HepG2 (cell line): ENCODE results near the gene RAB34. TPM values are rescaled to one million over a fixed set of nuclear protein-coding genes. Genes with fewer than 3 reads are reported as not detected.
A peak's percentile ranks its signal among the peaks of the same experiment; 100 is the strongest.

ENCODE experiments used
- BCLAF1 ChIP-seq: fragments of 450-650 bp; IDR thresholded peaks from 2 replicates; pipeline ENCODE4 v1.6.1; 2017; ENCODE audit warnings: mild to moderate bottlenecking
- CAMTA2 ChIP-seq: sonication (generic); formaldehyde crosslinking; IDR thresholded peaks from 2 replicates; pipeline ENCODE4 v1.4.0; 2020; ENCODE audit warnings: mild to moderate bottlenecking, missing genetic modification reagents, borderline replicate concordance
- ESRRA ChIP-seq: sonication (generic); formaldehyde crosslinking; IDR thresholded peaks from 2 replicates; pipeline ENCODE4 v1.5.1; 2020; ENCODE audit warnings: mild to moderate bottlenecking, low read depth, missing genetic modification reagents
- MAZ ChIP-seq, 2 experiments: sonication (generic) in 1 of 2; formaldehyde crosslinking in 1 of 2; IDR thresholded peaks; 2 replicates each; pipeline versions ENCODE4 v1.5.0 to v1.6.1; 2012 to 2020; ENCODE audit warnings: low read depth in 2 of 2, mild to moderate bottlenecking in 2 of 2, borderline replicate concordance in 1 of 2, improper control_type of control experiment in 1 of 2, low read length in 1 of 2, missing genetic modification reagents in 1 of 2, moderate library complexity in 1 of 2
- MBD4 ChIP-seq: IDR thresholded peaks from 2 replicates; pipeline ENCODE4 v1.6.1; 2012; ENCODE audit warnings: low read length, inconsistent platforms, borderline replicate concordance
- MTF1 ChIP-seq: sonication (generic); formaldehyde crosslinking; IDR thresholded peaks from 2 replicates; pipeline ENCODE4 v1.5.0; 2020; ENCODE audit warnings: missing genetic modification reagents
- MXI1 ChIP-seq: IDR thresholded peaks from 3 replicates; pipeline ENCODE4 v1.6.1; 2012; ENCODE audit warnings: low read depth, low read length, inconsistent platforms, borderline replicate concordance
- MYC ChIP-seq: sonication (generic); formaldehyde crosslinking; IDR thresholded peaks from 2 replicates; pipeline ENCODE4 v1.9.0; 2021; ENCODE audit warnings: missing genetic modification reagents, borderline replicate concordance
- SMAD9 ChIP-seq: sonication (generic); formaldehyde crosslinking; IDR thresholded peaks from 2 replicates; pipeline ENCODE4 v1.5.1; 2020; ENCODE audit warnings: mild to moderate bottlenecking, missing genetic modification reagents
- SUZ12 ChIP-seq: fragments of 150-350 bp; IDR thresholded peaks from 2 replicates; pipeline ENCODE4 v1.6.1; 2014; ENCODE audit warnings: low read depth, low read length
- ZNF318 ChIP-seq: sonication (generic); formaldehyde crosslinking; IDR thresholded peaks from 2 replicates; pipeline ENCODE4 v1.4.0; 2020; ENCODE audit warnings: mild to moderate bottlenecking, missing genetic modification reagents
- ZNF432 ChIP-seq: sonication (generic); formaldehyde crosslinking; IDR thresholded peaks from 2 replicates; pipeline ENCODE4 v1.5.0; 2020; ENCODE audit warnings: missing genetic modification reagents, mild to moderate bottlenecking, borderline replicate concordance
- ZNF468 ChIP-seq: sonication (generic); formaldehyde crosslinking; IDR thresholded peaks from 2 replicates; pipeline ENCODE4 v1.8.0; 2022; ENCODE audit warnings: mild to moderate bottlenecking, moderate library complexity, missing genetic modification reagents
- ZNF691 ChIP-seq: sonication (generic); formaldehyde crosslinking; IDR thresholded peaks from 2 replicates; pipeline ENCODE4 v1.4.0; 2020; ENCODE audit warnings: missing genetic modification reagents, low read depth, mild to moderate bottlenecking, borderline replicate concordance
- polyA plus RNA-seq, 8 experiments: library from polyadenylated mRNA; depleted of rRNA in 3 of 8; stranded (reverse) in 7 of 8; unstranded in 1 of 8; fragments of >200 nt; fragmentation: Illumina TruSeq in 4 of 8; extraction: Trizol in 4 of 8; gene quantifications; 2 replicates each; pipeline versions ENCODE4 v1.2.1 to v1.2.3, GENCODE V29; 2011 to 2016; ENCODE audit warnings: low read depth in 4 of 8, missing spikeins in 1 of 8, mixed read lengths in 1 of 8; ENCODE audit not compliant: insufficient read depth in 1 of 8
- total RNA-seq, 5 experiments: library from RNA; depleted of rRNA; stranded (reverse); fragments of >200 nt; fragmentation: Illumina TruSeq; extraction: Trizol; gene quantifications; 2 replicates each; pipeline ENCODE4 v1.2.3, GENCODE V29; 2016; ENCODE audit warnings: low read depth in 1 of 5
- TF ChIP-seq, protein P1 (sequence below): sonication (generic); formaldehyde crosslinking; IDR thresholded peaks from 2 replicates; pipeline ENCODE4 v1.8.1; 2022; ENCODE audit warnings: mild to moderate bottlenecking, missing genetic modification reagents

The RAB34 gene
- total and polyA plus RNA-seq, 2 of the 13 experiments (the other 11 are each of a cell fraction or from before 2014, with no cell fraction given): 0.49 TPM; not detected in 1

GRCh38 chr17:28725166-28725659 is 7.5 kb upstream of the RAB34 start (continued):
- TF ChIP-seq ESRRA (CRISPR knock-in tag): 0 out of 2 replicates have a peak, but pooled peaks have one; percentile 4
- no peak for TF ChIP-seq MAZ (IDR thresholded peaks at IDR 0.05; ENCODE audit: borderline replicate concordance, low read depth, low read length)
- TF ChIP-seq MAZ (CRISPR knock-in tag; IDR thresholded peaks at IDR 0.05; ENCODE audit: low read depth): no peak
- no peak; the same call in 1 of the 2 replicates for TF ChIP-seq MBD4
- 0 out of 2 replicates have a peak, but pooled peaks have one; percentile 8 for TF ChIP-seq ZNF691 (CRISPR knock-in tag)
- TF ChIP-seq MXI1: no peak
- TF ChIP-seq, protein P1, sequence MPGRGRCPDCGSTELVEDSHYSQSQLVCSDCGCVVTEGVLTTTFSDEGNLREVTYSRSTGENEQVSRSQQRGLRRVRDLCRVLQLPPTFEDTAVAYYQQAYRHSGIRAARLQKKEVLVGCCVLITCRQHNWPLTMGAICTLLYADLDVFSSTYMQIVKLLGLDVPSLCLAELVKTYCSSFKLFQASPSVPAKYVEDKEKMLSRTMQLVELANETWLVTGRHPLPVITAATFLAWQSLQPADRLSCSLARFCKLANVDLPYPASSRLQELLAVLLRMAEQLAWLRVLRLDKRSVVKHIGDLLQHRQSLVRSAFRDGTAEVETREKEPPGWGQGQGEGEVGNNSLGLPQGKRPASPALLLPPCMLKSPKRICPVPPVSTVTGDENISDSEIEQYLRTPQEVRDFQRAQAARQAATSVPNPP (CRISPR knock-in tag): no peak; the same call in 1 of the 2 replicates
- TF ChIP-seq MTF1 (CRISPR knock-in tag): no peak
- TF ChIP-seq ZNF468 (CRISPR knock-in tag): no peak; the same call in 1 of the 2 replicates
- TF ChIP-seq SMAD9 (CRISPR knock-in tag): no peak
- no peak for TF ChIP-seq ZNF432 (CRISPR knock-in tag)
- TF ChIP-seq CAMTA2 (CRISPR knock-in tag): no peak
- no peak for TF ChIP-seq SUZ12
- no peak for TF ChIP-seq MYC
- no peak for TF ChIP-seq ZNF318 (CRISPR knock-in tag)
- no peak for TF ChIP-seq BCLAF1
